Eye (tissue), 1 donor: Measurements from ENCODE around the gene SCN11A.

Experiments used
- DNase-seq: peaks from one replicate; pipeline ENCODE4 v3.0.0-alpha.2; 2015

The SCN11A gene

GRCh38 chr3:39051649-39052561 is at the start of gene SCN11A, which contains the start of gene WDR48:
Gene SCN11A, minus strand, starts transcription at chr3:39051944. Its CDS starts 101,582 bp downstream, at chr3:38950362.
Gene WDR48, plus strand, starts transcription at chr3:39052016. Its CDS starts 10 bp downstream, at chr3:39052026.
- peak; percentile 99 for DNase-seq

GRCh38 chr3:39101022-39101689 is 49.4 kb upstream of the SCN11A start:
- DNase-seq: peak; percentile 45

GRCh38 chr3:39100500-39100886 is 48.7 kb upstream of the SCN11A start:
- DNase-seq: no peak

GRCh38 chr3:39099738-39100499 is 48.2 kb upstream of the SCN11A start:
- DNase-seq: no peak

- DNase-seq: no peak
Observed at GRCh38 chr3:39099242-39099641, 47.5 kb upstream of the SCN11A start.

GRCh38 chr3:39098473-39099000 is 46.8 kb upstream of the SCN11A start:
- no peak for DNase-seq

- DNase-seq: no peak
Observed at GRCh38 chr3:39097716-39098472, 46.1 kb upstream of the SCN11A start.

GRCh38 chr3:39096775-39097174 is 45.0 kb upstream of the SCN11A start:
- peak; percentile 10 for DNase-seq

GRCh38 chr3:39095778-39096177 is 44.0 kb upstream of the SCN11A start:
- no peak for DNase-seq

- DNase-seq: no peak
Observed at GRCh38 chr3:39094851-39095677, 43.3 kb upstream of the SCN11A start.

- no peak for DNase-seq
Observed at GRCh38 chr3:39090922-39091321, 39.2 kb upstream of the SCN11A start.

- no peak for DNase-seq
Observed at GRCh38 chr3:39088889-39089288, 37.1 kb upstream of the SCN11A start.

GRCh38 chr3:39088456-39088855 is 36.7 kb upstream of the SCN11A start:
- no peak for DNase-seq

- no peak for DNase-seq
Observed at GRCh38 chr3:39086144-39086543, 34.4 kb upstream of the SCN11A start.

GRCh38 chr3:39082666-39083313 is 31.0 kb upstream of the SCN11A start:
- no peak for DNase-seq

- DNase-seq: no peak
Observed at GRCh38 chr3:39080026-39080425, 28.3 kb upstream of the SCN11A start.

- no peak for DNase-seq
Observed at GRCh38 chr3:39079530-39079929, 27.8 kb upstream of the SCN11A start.

- no peak for DNase-seq
Observed at GRCh38 chr3:39075910-39076309, 24.2 kb upstream of the SCN11A start.

GRCh38 chr3:39068556-39068955 is 16.8 kb upstream of the SCN11A start:
- no peak for DNase-seq

GRCh38 chr3:39067286-39067685 is 15.5 kb upstream of the SCN11A start:
- no peak for DNase-seq

- DNase-seq: no peak
Observed at GRCh38 chr3:39065197-39065596, 13.5 kb upstream of the SCN11A start.
